ENCODE data around the gene CTBP1. TPM values are rescaled to one million over a fixed set of nuclear protein-coding genes. Genes with fewer than 3 reads are reported as not detected.

The CTBP1 gene
- total and polyA plus RNA-seq, 2 experiments from 2014 or later, result 74.0 to 192 TPM

- no peaks in the 10 kb centered on the region; the same call in 1 of the 3 replicates for H3K4me1 Mint-ChIP-seq
- Histone ChIP-seq H3K27me3 (ENCODE audit: insufficient read depth) (peaks cover 46% of the 10 kb centered on the region), H2AFZ (no peak overlapping the region), H3K27ac (ENCODE audit: low read depth) (no peak overlapping the region), H3K36me3 (ENCODE audit: insufficient read depth) (0 out of 2 replicates have a peak, but pooled peaks cover 7% of the 10 kb centered on the region), H3K79me2 (replicated peaks; ENCODE audit: insufficient read depth) (no peaks in the 10 kb centered on the region), H3F3A (replicated peaks; ENCODE audit: low read depth) (no peaks in the 10 kb centered on the region), H3K9me2 (ENCODE audit: insufficient read depth) (no peaks in the 10 kb centered on the region), H4K20me1 (replicated peaks; ENCODE audit: insufficient read depth) (no peaks in the 10 kb centered on the region), H3K4me1 (ENCODE audit: insufficient read depth) (no peaks in the 10 kb centered on the region), H3K4me3 (no peak overlapping the region), H3K4me2 (no peak overlapping the region)
- H3K4me3 Mint-ChIP-seq, result no peak overlapping the region
- ATAC-seq, result no peak
- peaks cover 39% of the 10 kb centered on the region for H3K27me3 Mint-ChIP-seq (ENCODE audit: insufficient read depth, low read depth, poor library complexity)
- peaks cover 20% of the 10 kb centered on the region for H3K9me3 Mint-ChIP-seq
- peaks cover 3% of the 10 kb centered on the region; the same call in 2 of the 3 replicates for H3K36me3 Mint-ChIP-seq (ENCODE audit: low read depth)
- no peak for DNase-seq (ENCODE audit: low spot score)
- no peak for TF ChIP-seq EZH2 (IDR thresholded peaks at IDR 0.05; ENCODE audit: low read depth, unreplicated experiment)
- no peak for TF ChIP-seq CREB1 (CRISPR knock-in tag; IDR thresholded peaks at IDR 0.05; ENCODE audit: low read depth)
- TF ChIP-seq ZNF331 (CRISPR knock-in tag; IDR thresholded peaks at IDR 0.05; ENCODE audit: low read depth), result no peak
- no peak for TF ChIP-seq ETS1 (IDR thresholded peaks at IDR 0.05)
- no peak for TF ChIP-seq NANOG (IDR thresholded peaks at IDR 0.05; ENCODE audit: borderline replicate concordance)
- TF ChIP-seq REST (IDR thresholded peaks at IDR 0.05; ENCODE audit: unreplicated experiment), result no peak
- no peak for TF ChIP-seq ZNF114 (CRISPR knock-in tag; IDR thresholded peaks at IDR 0.05)
- no peak for TF ChIP-seq JUNB (IDR thresholded peaks at IDR 0.05; ENCODE audit: unreplicated experiment)
- TF ChIP-seq POLR2AphosphoS5 (IDR thresholded peaks at IDR 0.05; ENCODE audit: low read depth), result no peak
- TF ChIP-seq, protein P1, sequence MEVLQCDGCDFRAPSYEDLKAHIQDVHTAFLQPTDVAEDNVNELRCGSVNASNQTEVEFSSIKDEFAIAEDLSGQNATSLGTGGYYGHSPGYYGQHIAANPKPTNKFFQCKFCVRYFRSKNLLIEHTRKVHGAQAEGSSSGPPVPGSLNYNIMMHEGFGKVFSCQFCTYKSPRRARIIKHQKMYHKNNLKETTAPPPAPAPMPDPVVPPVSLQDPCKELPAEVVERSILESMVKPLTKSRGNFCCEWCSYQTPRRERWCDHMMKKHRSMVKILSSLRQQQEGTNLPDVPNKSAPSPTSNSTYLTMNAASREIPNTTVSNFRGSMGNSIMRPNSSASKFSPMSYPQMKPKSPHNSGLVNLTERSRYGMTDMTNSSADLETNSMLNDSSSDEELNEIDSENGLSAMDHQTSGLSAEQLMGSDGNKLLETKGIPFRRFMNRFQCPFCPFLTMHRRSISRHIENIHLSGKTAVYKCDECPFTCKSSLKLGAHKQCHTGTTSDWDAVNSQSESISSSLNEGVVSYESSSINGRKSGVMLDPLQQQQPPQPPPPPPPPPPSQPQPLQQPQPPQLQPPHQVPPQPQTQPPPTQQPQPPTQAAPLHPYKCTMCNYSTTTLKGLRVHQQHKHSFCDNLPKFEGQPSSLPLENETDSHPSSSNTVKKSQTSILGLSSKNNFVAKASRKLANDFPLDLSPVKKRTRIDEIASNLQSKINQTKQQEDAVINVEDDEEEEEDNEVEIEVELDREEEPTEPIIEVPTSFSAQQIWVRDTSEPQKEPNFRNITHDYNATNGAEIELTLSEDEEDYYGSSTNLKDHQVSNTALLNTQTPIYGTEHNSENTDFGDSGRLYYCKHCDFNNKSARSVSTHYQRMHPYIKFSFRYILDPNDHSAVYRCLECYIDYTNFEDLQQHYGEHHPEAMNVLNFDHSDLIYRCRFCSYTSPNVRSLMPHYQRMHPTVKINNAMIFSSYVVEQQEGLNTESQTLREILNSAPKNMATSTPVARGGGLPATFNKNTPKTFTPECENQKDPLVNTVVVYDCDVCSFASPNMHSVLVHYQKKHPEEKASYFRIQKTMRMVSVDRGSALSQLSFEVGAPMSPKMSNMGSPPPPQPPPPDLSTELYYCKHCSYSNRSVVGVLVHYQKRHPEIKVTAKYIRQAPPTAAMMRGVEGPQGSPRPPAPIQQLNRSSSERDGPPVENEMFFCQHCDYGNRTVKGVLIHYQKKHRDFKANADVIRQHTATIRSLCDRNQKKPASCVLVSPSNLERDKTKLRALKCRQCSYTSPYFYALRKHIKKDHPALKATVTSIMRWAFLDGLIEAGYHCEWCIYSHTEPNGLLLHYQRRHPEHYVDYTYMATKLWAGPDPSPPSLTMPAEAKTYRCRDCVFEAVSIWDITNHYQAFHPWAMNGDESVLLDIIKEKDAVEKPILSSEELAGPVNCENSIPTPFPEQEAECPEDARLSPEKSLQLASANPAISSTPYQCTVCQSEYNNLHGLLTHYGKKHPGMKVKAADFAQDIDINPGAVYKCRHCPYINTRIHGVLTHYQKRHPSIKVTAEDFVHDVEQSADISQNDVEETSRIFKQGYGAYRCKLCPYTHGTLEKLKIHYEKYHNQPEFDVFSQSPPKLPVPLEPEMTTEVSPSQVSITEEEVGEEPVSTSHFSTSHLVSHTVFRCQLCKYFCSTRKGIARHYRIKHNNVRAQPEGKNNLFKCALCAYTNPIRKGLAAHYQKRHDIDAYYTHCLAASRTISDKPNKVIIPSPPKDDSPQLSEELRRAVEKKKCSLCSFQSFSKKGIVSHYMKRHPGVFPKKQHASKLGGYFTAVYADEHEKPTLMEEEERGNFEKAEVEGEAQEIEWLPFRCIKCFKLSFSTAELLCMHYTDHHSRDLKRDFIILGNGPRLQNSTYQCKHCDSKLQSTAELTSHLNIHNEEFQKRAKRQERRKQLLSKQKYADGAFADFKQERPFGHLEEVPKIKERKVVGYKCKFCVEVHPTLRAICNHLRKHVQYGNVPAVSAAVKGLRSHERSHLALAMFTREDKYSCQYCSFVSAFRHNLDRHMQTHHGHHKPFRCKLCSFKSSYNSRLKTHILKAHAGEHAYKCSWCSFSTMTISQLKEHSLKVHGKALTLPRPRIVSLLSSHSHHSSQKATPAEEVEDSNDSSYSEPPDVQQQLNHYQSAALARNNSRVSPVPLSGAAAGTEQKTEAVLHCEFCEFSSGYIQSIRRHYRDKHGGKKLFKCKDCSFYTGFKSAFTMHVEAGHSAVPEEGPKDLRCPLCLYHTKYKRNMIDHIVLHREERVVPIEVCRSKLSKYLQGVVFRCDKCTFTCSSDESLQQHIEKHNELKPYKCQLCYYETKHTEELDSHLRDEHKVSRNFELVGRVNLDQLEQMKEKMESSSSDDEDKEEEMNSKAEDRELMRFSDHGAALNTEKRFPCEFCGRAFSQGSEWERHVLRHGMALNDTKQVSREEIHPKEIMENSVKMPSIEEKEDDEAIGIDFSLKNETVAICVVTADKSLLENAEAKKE (CRISPR knock-in tag; IDR thresholded peaks at IDR 0.05), result no peak
- TF ChIP-seq EZH2phosphoT487 (IDR thresholded peaks at IDR 0.05; ENCODE audit: unreplicated experiment), result no peak
- TF ChIP-seq STAT1 (IDR thresholded peaks at IDR 0.05; ENCODE audit: unreplicated experiment), result no peak
- TF ChIP-seq, protein P2, sequence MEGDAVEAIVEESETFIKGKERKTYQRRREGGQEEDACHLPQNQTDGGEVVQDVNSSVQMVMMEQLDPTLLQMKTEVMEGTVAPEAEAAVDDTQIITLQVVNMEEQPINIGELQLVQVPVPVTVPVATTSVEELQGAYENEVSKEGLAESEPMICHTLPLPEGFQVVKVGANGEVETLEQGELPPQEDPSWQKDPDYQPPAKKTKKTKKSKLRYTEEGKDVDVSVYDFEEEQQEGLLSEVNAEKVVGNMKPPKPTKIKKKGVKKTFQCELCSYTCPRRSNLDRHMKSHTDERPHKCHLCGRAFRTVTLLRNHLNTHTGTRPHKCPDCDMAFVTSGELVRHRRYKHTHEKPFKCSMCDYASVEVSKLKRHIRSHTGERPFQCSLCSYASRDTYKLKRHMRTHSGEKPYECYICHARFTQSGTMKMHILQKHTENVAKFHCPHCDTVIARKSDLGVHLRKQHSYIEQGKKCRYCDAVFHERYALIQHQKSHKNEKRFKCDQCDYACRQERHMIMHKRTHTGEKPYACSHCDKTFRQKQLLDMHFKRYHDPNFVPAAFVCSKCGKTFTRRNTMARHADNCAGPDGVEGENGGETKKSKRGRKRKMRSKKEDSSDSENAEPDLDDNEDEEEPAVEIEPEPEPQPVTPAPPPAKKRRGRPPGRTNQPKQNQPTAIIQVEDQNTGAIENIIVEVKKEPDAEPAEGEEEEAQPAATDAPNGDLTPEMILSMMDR (conservative IDR thresholded peaks at IDR 0.05; ENCODE audit: low read depth in 2 of 2), result no peak
- no peak overlapping the region for H3K27ac Mint-ChIP-seq
Observed at GRCh38 chr4:1175635-1176229, 73.2 kb downstream of the CTBP1 start.

All from GM23338 (cell line).